Fibroblast of skin of right quadriceps (primary cell): ENCODE results near the gene RNF144A.
A peak's percentile ranks its signal among the peaks of the same experiment; 100 is the strongest.
"Not testable (repeated sequence)": the region's sequence is repeated elsewhere in the genome, so short reads cannot be mapped to it uniquely, and the experiment has no call there.

ENCODE experiments used
- DNase-seq: peaks from one replicate; pipeline ENCODE4 v3.0.0-alpha.2; 2013

Gene RNF144A

DNA sequence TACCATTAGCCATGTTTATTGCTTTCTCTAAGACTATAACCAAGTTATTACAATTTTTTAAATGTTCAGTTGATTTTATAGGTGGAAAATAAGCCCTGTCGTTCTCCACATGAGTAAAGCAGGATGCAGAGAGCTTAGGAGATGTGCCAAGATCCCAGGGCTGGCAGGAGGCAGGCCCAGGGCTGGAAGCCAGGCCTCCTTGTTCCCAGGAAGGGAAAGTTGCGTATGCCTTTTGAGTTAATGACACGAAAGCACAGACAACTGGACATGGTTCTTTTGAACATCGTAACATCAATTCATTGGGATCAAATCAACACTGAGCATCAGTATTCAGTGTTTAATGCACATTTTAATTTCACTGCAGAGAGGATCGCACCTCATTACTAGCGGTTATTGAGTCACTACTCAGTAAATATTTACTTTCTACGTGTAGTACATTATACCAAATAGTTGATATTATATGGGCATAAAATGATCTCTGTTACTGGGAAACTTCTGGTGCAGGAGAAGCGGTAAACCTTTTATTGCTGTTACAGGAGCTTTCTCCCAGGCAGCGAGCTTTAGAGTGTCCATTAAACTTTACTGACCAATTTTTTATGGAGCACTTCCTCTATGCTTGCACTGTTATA lies 60.0 kb downstream of the RNF144A start:
- no peak for DNase-seq

DNA sequence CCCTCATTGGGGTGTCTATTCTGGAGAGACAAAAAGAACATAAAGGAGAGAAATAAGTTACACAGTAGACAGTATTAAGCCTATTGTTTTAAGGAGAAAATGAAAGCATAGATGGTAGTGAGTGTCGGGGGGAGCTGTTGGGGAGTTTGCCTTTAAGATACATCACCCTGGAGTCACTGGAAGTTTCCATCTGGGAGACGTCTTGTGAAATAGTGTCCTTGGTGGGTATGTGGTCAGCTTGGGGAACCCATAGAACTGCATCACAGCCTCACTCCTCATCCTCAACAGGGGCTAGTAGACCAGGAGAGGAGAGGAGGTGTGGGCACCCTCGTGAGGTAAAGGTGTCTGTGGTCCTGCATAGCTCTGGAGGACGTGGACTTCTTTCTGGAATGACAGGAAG lies 60.6 kb downstream of the RNF144A start:
- DNase-seq: no peak

DNA sequence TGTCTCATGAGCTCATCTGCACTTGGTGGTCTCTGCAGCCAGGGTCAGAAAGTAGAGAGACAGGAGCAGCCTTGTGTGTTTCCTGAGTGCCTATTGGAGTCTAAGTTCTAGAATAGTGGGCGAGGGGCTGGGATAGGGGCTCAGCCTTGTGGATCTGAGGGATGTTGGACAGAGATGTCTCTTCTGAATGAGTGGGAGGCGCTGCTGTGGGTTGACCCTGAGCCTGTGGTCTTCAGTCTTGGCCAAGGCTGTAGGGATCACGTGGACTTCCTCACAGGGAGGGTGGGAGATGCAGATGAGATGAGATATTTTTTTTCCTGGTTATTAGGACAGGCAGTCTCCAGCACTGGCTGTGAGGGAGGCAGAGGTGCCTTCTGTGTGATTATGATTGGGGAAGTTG lies 61.8 kb downstream of the RNF144A start:
- DNase-seq: no peak

- no peak for DNase-seq
These were observed 65.2 kb downstream of the RNF144A start for GRCh38 chr2:6982449-6982848.

DNA sequence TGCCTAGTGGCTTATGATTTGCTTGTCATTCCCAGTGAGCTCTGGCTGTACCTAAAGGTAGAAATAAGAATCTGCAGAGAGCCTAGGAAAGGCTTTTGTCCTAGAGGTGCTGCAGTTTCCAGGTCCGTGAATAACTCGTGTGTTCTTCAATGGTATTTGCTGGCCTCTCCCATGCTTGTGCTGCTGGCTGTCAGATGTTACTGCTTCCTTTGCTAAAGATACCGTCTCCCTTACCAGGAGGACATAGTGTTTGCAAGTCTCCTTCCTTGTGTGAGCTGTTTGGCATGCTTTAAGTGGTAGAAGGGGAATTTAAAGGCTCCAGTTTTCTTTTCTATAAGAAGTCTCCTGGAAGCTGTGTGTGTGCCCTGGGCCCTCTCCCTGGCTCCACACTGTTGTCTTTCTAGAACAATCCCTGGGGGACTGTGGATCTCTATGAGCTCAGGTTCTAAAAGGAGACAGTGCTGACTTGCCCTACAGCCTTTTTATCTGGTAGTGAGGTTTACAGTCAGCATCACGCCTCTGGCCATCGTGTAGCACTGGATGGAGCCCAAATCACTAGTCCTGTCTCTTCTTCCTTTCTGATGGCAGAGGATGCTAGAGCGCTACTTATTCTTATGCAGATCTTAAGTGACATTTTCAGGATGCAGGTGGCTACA lies 65.8 kb downstream of the RNF144A start:
- no peak for DNase-seq

DNA sequence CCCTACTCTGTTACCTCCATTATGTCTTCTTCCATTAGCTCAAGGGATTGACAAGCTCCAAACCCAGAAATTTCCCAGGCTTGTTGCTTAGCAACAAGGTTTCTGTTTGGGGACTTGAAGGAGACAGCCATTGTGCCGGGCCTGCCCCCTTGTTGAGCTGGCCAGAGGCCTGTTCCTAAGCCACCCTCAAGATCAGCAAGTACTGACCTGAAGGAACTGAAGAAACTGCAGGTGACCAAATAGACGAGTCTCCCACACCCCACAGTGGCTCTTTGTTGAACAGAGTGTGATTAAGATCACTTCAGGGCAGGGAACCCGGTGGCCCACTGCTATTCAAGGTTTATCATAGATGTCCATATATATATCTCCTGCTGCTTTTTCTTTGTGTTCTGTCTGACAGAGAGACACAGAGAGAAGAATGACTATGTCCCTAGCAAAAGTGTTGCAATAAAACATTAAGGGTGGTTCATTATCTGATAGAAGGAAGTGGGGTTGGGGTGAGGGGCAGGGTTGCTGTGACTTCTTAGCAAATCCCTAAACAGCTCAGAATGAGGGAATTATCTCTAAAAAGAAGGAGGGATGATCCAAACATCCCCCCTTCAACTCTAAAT lies 69.2 kb downstream of the RNF144A start:
- DNase-seq: no peak

DNA sequence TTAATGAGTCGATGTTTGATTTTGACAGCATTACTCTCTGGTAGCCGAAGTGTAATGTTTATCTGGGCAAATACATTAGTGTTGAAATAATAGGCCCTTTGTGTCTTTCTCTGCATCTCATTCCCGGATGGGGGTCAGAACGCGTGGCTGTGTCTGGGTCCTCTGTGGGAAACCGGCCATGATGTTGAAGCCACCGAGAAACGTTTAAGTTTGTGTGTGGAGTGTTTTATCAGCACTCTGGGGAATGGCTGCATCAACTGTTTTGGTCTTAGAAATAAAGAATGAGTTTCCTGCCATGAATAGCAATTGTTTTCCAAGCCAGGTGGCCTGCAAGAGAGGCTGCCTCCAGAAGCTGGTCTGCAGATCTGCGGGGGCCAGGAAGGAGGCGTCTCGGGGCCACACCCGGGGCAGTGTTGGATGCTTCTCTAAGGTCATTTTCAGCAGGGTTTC lies 69.7 kb downstream of the RNF144A start:
- no peak for DNase-seq

- DNase-seq: no peak
These were observed 73.7 kb downstream of the RNF144A start for GRCh38 chr2:6990871-6991270.

- DNase-seq: no peak
These were observed 75.6 kb downstream of the RNF144A start for GRCh38 chr2:6992794-6993228.

GRCh38 chr2:6993229-6993640 lies 76.0 kb downstream of the RNF144A start:
- DNase-seq: no peak

- no peak for DNase-seq
These were observed 76.7 kb downstream of the RNF144A start for GRCh38 chr2:6993936-6994335.

DNA sequence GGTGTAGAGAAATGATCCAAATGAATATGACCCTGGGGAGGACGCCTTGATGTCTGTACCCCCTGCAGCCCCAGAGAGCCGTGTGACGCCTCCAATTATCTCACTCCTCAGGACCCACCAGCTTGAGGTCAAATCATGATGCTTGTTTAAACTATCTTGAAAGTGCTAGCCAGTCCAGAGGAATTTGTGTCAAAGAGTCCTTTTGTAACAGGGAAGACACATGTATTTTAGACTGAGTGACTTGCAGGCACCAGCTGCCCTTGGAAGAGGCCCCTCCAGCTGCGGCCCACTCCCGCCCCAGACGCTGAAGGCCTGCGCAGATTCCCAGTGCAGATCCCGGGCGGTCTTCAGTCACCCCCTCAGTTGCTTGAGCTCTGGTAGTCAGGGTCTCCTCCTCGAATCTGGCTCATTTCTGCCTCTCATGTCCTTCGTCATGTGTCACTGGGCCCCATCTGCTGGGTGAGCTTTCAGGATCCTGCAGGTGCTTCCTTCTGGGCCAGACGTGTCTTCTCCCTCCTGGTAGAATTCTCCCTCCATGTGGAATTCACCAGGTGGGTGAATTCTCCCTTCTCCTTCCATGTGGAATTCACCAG lies 77.4 kb downstream of the RNF144A start:
- DNase-seq: no peak

GRCh38 chr2:6995391-6996097 lies 78.3 kb downstream of the RNF144A start:
- no peak for DNase-seq

DNA sequence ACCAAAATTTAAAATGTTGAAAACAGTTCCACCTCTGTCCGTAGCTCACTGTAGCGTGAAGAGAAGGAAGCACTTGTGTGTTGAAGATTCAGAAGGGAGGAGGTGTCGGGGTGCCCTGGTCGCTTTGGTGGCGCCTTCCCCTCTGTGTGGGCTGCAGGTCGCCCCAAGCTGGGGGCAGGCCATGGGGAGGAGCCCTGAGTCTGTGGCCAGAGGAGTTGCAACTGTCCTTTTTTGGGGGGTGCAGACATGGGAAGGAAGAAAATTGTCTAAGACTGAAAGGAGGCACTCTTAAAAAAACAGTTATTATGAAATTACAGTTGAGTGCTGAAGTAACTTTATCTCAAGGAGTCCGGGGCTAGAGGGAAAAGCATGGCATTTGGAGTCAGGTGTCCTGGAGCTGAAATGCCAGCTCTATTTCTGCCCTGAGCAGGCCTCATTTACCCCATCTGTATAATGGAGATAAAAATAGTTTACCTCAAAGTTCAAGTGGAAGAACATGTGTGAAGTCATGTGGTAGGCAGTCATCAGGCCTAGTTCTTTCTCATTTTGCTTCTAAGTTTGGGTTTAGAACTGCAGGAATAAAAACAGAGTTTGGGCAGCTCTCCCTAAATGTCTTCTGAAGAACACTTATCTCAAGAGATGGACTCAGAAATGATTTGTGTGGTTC lies 82.1 kb downstream of the RNF144A start:
- DNase-seq: no peak

DNA sequence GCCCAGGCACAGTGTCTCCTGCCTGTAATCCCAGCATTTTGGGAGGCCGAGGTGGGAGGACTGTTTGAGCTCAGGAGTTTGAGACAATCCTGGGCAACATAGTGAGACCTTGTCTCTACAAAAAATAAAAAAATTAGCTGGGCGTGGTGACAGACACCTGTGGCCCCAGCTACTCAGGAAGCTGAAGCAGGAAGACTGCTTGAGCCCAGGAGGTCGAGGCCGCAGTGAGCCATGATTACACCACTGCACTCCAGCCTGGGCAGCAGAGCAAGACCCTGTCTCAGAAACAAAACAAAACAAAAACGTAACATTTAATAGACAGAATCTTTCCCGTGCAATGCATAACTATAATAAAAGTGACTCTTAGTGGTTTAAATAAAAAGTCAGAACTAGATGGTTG lies 84.2 kb downstream of the RNF144A start:
- not testable (repeated sequence) for DNase-seq

DNA sequence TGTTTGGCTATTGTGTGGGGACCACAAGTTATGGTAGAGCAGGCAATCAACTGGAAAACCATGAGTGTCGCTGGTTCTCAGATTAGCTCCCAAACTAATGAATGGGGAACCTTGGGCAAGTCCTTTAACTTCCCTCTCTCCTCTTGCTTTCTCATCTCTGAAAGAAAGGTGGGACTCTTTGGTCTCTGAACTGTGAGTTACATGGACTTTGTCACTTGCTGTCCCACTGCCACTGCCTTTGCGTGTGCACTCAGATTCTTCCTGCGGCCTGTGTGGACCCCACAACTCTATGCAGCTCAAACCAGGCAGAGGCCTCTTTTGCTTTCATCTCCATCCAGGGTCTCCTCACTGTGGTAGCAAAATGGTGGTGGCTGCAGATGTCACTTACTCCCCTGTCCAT lies 86.7 kb downstream of the RNF144A start:
- DNase-seq: no peak

DNA sequence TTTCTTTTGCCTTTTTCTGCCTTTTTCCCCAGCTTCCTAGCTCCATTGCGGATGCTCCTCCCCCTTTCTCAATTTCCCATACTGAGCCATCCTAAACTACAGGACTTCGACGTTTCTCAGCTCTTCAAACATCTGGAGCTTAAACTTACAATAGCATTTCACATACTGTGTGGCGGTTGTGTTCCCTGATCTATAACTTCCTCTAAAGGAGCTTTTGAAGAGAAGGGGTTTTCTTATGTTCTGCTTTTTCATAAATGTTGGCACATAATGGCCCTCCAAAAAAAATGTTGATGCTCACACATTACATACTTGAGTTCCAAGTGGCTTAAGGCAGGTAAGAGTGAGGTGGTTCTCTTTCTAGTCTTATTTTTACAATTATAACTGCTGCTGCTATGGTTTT lies 87.4 kb downstream of the RNF144A start:
- DNase-seq: no peak

GRCh38 chr2:7007488-7007845 lies 90.3 kb downstream of the RNF144A start:
- no peak for DNase-seq

GRCh38 chr2:7007846-7008741 lies 90.9 kb downstream of the RNF144A start:
- peak; percentile 68 for DNase-seq

DNA sequence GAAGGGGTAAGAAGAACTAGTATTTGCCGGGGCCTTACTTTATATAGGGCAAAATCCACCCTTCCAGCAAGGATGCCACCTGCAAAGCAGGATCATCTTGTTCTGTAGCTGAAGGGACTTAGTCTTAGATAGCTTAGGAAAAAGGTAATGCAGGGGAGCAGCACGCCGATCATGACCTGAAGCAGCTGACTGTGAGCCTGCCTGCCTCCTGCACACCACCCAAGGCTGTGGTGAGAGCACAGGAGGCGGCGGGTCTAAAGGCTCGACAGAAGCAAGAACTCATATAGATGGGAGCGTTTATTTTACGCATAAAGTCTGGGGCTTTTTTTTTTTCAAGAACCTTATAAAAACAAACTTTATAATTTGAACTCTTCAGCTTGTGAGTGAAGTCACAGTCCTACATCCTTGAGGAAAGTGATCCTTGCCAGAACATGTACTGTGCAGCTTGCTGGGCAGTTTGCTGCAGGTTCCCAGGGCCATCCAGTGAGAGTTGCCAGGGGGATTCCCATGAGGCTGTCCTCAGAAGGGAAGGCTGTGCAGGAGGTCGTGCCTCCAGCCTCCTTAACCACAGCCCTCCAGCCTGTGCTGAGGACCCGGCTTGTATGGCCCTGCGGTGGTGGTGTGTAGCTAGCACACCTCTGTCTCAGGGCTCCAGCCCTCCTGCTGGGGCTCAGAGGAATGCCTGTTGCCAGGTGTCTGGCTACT lies 92.1 kb downstream of the RNF144A start:
- no peak for DNase-seq
